ENCODE results near the gene CCDC178. TPM values are rescaled to one million over a fixed set of nuclear protein-coding genes. Genes with fewer than 3 reads are reported as not detected.
"Not testable (repeated sequence)": the region's sequence is repeated elsewhere in the genome, so short reads cannot be mapped to it uniquely, and the experiment has no call there.

CCDC178 gene
- total RNA-seq, 1 experiment from 2014 or later, result not detected

DNA sequence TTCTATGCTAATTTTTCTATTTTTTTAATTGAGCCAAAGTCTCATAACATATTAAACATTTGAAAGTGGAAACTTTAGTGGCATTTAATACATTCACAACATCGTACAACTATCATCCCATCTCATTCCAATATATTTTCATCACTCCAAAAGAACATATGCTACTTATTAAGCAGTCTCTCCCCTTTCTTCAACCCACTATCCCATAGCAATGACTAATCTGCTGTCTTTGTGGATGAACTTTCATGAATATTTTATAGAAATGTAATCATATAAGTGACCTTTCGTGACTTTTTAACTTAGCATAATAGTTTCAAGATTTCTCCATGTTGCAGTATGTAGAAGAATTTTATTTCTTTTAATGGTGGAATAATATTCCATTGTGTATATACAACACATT, 90.3 kb downstream of the CCDC178 start:
- BruUV-seq (replicated peaks), result no TSS peak
- no peak for DNase-seq (ENCODE audit: low read depth, low spot score)

GRCh38 chr18:33339733-33340132, 100.8 kb downstream of the CCDC178 start:
- CTCF ChIA-PET; H4K20me1 ChIP-seq (ENCODE audit: insufficient read depth); H3K9ac ChIP-seq (ENCODE audit: low read length); H3K79me2 ChIP-seq (ENCODE audit: insufficient read depth, low read length); H3K9me3 ChIP-seq (ENCODE audit: control insufficient read depth in 1 of 2, insufficient read depth in 1 of 2, low read depth in 1 of 2, low read length in 2 of 2); RAD21 ChIA-PET (ENCODE audit: low non-redundant PET in 1 of 2, low total read pairs in 2 of 2, uncharacterized antibody in 2 of 2, unreplicated experiment in 2 of 2); H3K36me3 ChIP-seq (ENCODE audit: control insufficient read depth in 1 of 2, insufficient read depth in 2 of 2, low read length in 2 of 2); H2AFZ ChIP-seq (ENCODE audit: low read depth, low read length, poor library complexity, severe bottlenecking); BruUV-seq (replicated peaks); H3K27ac ChIP-seq (ENCODE audit: low read depth, low read length); POLR2A ChIA-PET; ATAC-seq; H3K27me3 ChIP-seq (ENCODE audit: insufficient read depth, low read length); H3K4me2 ChIP-seq (ENCODE audit: low read length); H3K9me2 ChIP-seq (ENCODE audit: insufficient read depth); intact Hi-C loops (cut with micrococcal nuclease); DNase-seq (ENCODE audit: low read depth, low spot score); H3K4me1 ChIP-seq (ENCODE audit: control insufficient read depth in 1 of 2, insufficient read depth in 2 of 2, low read length in 2 of 2); H3K4me3 ChIP-seq (replicated peaks in 1 of 2; ENCODE audit: low read depth in 1 of 2, low read length in 2 of 2): not testable (repeated sequence)

More for the DNA sequence above, 90.3 kb downstream of the CCDC178 start:
- Histone ChIP-seq H3K9me3 (ENCODE audit: control insufficient read depth in 1 of 2, insufficient read depth in 1 of 2, low read depth in 1 of 2, low read length in 2 of 2) (peaks cover 0 to 16% of the 10 kb centered on the region in 2 experiments; a peak in 2 of 4 replicates), H3K27me3 (ENCODE audit: insufficient read depth, low read length) (no peaks in the 10 kb centered on the region), H3K36me3 (ENCODE audit: control insufficient read depth in 1 of 2, insufficient read depth in 2 of 2, low read length in 2 of 2) (no peaks in the 10 kb centered on the region), H3K4me2 (ENCODE audit: low read length) (no peak overlapping the region), H2AFZ (ENCODE audit: low read depth, low read length, poor library complexity, severe bottlenecking) (no peak overlapping the region), H3K9me2 (ENCODE audit: insufficient read depth) (no peaks in the 10 kb centered on the region), H3K4me1 (ENCODE audit: control insufficient read depth in 1 of 2, insufficient read depth in 2 of 2, low read length in 2 of 2) (no peaks in the 10 kb centered on the region), H3K4me3 (replicated peaks in 1 of 2; ENCODE audit: low read depth in 1 of 2, low read length in 2 of 2) (no peak overlapping the region), H3K79me2 (ENCODE audit: insufficient read depth, low read length) (no peaks in the 10 kb centered on the region), H3K27ac (ENCODE audit: low read depth, low read length) (no peak overlapping the region), H4K20me1 (ENCODE audit: insufficient read depth) (no peaks in the 10 kb centered on the region), H3K9ac (ENCODE audit: low read length) (no peak overlapping the region)
- intact Hi-C loops (cut with micrococcal nuclease), result no loop called here
- CTCF ChIA-PET, result no interaction called here
- TF ChIP-seq, protein P1, sequence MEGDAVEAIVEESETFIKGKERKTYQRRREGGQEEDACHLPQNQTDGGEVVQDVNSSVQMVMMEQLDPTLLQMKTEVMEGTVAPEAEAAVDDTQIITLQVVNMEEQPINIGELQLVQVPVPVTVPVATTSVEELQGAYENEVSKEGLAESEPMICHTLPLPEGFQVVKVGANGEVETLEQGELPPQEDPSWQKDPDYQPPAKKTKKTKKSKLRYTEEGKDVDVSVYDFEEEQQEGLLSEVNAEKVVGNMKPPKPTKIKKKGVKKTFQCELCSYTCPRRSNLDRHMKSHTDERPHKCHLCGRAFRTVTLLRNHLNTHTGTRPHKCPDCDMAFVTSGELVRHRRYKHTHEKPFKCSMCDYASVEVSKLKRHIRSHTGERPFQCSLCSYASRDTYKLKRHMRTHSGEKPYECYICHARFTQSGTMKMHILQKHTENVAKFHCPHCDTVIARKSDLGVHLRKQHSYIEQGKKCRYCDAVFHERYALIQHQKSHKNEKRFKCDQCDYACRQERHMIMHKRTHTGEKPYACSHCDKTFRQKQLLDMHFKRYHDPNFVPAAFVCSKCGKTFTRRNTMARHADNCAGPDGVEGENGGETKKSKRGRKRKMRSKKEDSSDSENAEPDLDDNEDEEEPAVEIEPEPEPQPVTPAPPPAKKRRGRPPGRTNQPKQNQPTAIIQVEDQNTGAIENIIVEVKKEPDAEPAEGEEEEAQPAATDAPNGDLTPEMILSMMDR (IDR thresholded peaks at IDR 0.05 in 2 of 3, conservative IDR thresholded peaks at IDR 0.05 in 1 of 3; ENCODE audit: borderline replicate concordance in 1 of 3, insufficient read depth in 1 of 3, low read depth in 2 of 3, low read length in 2 of 3), result no peak
- TF ChIP-seq FOSL1 (IDR thresholded peaks at IDR 0.05; ENCODE audit: low read depth), result no peak
- no peak for TF ChIP-seq RAD21 (IDR thresholded peaks at IDR 0.05; ENCODE audit: low read depth)
- no peak for TF ChIP-seq SIN3A (IDR thresholded peaks at IDR 0.05; ENCODE audit: low read depth)
- TF ChIP-seq SRF (IDR thresholded peaks at IDR 0.05; ENCODE audit: low read depth), result no peak
- no peak for TF ChIP-seq ZFX (IDR thresholded peaks at IDR 0.05)
- no peak for TF ChIP-seq TCF7L2 (IDR thresholded peaks at IDR 0.05; ENCODE audit: borderline replicate concordance, extremely low read depth, insufficient read depth, insufficient read length)
- no peak for TF ChIP-seq POLR2A (IDR thresholded peaks at IDR 0.05; ENCODE audit: borderline replicate concordance, extremely low read depth, insufficient read depth, insufficient read length)
- no peak for TF ChIP-seq EZH2 (IDR thresholded peaks at IDR 0.05)
- TF ChIP-seq YY1 (IDR thresholded peaks at IDR 0.05; ENCODE audit: extremely low read depth, insufficient replicate concordance, low read depth, low read length), result no peak
- TF ChIP-seq JUND (IDR thresholded peaks at IDR 0.05), result no peak
- RAD21 ChIA-PET (ENCODE audit: low non-redundant PET in 1 of 2, low total read pairs in 2 of 2, uncharacterized antibody in 2 of 2, unreplicated experiment in 2 of 2), result no interaction called here
- POLR2A ChIA-PET, result no interaction called here
- no peak for ATAC-seq

Measured in HCT116 (cell line).